Erythroblast (primary cell): ENCODE data around the gene ANKFN1.

Source experiments
- GATA1 ChIP-seq: IDR thresholded peaks from 2 replicates; pipeline ENCODE4 v1.6.1; 2011; ENCODE audit warnings: low read depth, mild to moderate bottlenecking, control low read depth, low read length, moderate library complexity
- POLR2A ChIP-seq: IDR thresholded peaks from 2 replicates; pipeline ENCODE4 v1.6.1; 2011; ENCODE audit warnings: mild to moderate bottlenecking, low read length

- TF ChIP-seq POLR2A (no peak), GATA1 (no peak)
Measured at GRCh38 chr17:56110463-56111135, 42.7 kb upstream of the ANKFN1 start.
